HG02943 (cell line): ENCODE data around the gene GRIA2.

Experiments used
- ATAC-seq: cut with Tn5 transposase; IDR thresholded peaks from one replicate; pipeline ENCODE4 v1.9.1; 2021; ENCODE audit warnings: mild to moderate bottlenecking, low read depth, moderate library complexity; ENCODE audit not compliant: unreplicated experiment

The GRIA2 gene

GRCh38 chr4:157358851-157359250 lies 138.3 kb downstream of the GRIA2 start:
- ATAC-seq, result no peak

GRCh38 chr4:157363360-157363759 lies 142.8 kb downstream of the GRIA2 start:
- no peak for ATAC-seq

GRCh38 chr4:157372154-157372553 lies 151.6 kb downstream of the GRIA2 start:
- ATAC-seq, result no peak

- no peak for ATAC-seq
Measured at GRCh38 chr4:157372567-157372966, 152.0 kb downstream of the GRIA2 start.

- no peak for ATAC-seq
Measured at GRCh38 chr4:157389741-157390140, 169.2 kb downstream of the GRIA2 start.

GRCh38 chr4:157405070-157405469 lies 184.5 kb downstream of the GRIA2 start:
- ATAC-seq, result no peak
